Activated B cell treated with CpG ODN at 0.5 μM for 24 hours (primary cell): ENCODE measurements around the gene ROBO2. TPM values are rescaled to one million over a fixed set of nuclear protein-coding genes. Genes with fewer than 3 reads are reported as not detected.
"Not testable (repeated sequence)": the region's sequence is repeated elsewhere in the genome, so short reads cannot be mapped to it uniquely, and the experiment has no call there.

Experiments used
- ATAC-seq: fragments of 200-7000 bp; cut with Tn5 transposase; one replicate; pipeline ENCODE4 v1.10.0; 2021; ENCODE audit warnings: low read depth, mild to moderate bottlenecking, moderate library complexity
- CTCF ChIA-PET: fragments of 350-600 bp; sonication (Branson Sonifier 250); formaldehyde crosslinking; loops from one replicate; lab custom pipeline; 2021; ENCODE audit warnings: antibody characterized with exemption; lab: Charles Lee
- POLR2A ChIA-PET: fragments of 350-600 bp; sonication (Branson Sonifier 250); formaldehyde crosslinking; loops from one replicate; lab custom pipeline; 2021; ENCODE audit warnings: antibody characterized with exemption; lab: Charles Lee
- DNase-seq: peaks from one replicate; pipeline ENCODE4 v3.0.0; 2022
- H3K27ac Mint-ChIP-seq: one replicate; pipeline ENCODE4 v1.8.0; 2020; ENCODE audit warnings: mixed read lengths
- H3K27me3 Mint-ChIP-seq: one replicate; pipeline ENCODE4 v1.8.0; 2021; ENCODE audit warnings: mixed read lengths
- H3K36me3 Mint-ChIP-seq: one replicate; pipeline ENCODE4 v1.8.0; 2021; ENCODE audit warnings: low read depth, mixed read lengths
- H3K4me1 Mint-ChIP-seq: one replicate; pipeline ENCODE4 v1.8.0; 2021; ENCODE audit warnings: mixed read lengths
- H3K4me3 Mint-ChIP-seq: one replicate; pipeline ENCODE4 v1.8.0; 2020; ENCODE audit warnings: mild to moderate bottlenecking, mixed read lengths
- H3K9me3 Mint-ChIP-seq: one replicate; pipeline ENCODE4 v1.8.0; 2020; ENCODE audit warnings: mixed read lengths
- intact Hi-C: fragments of 100-400 bp; cut with micrococcal nuclease; formaldehyde crosslinking; loops from one replicate; pipeline ENCODE4 v1.15.1; 2024
- total RNA-seq: library from RNA; stranded (reverse); gene quantifications from 2 replicates; pipeline ENCODE4 v1.2.3, GENCODE V29; 2022
- TF ChIP-seq, protein P1 (sequence below): fragments of 200-600 bp; IDR thresholded peaks from one replicate; pipeline ENCODE4 v1.8.0; 2022; ENCODE audit warnings: antibody characterized with exemption, mild to moderate bottlenecking

Gene ROBO2
- total RNA-seq, 1 donor from 2014 or later = not detected

DNA sequence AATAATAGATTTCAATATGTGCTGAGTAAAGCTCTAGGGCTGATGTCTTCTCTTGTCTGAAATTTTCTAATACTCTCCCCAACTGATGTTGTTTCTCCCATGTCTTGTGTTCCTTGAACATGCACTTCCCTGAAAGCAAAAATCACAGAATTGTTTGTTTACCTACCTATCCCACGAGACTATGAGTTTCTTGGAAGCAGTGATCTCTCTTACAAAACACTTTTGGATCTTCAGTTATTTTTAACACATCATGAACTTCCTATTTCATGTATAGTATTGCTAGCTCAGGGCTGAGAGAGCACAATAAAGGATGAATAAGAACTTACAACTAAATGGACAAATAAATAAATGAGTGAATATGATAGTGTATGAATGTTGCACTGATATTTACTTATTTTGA lies 365.0 kb downstream of the ROBO2 start:
- Mint-ChIP-seq H3K27me3 (no peaks in the 10 kb centered on the region), H3K27ac (no peak overlapping the region), H3K9me3 (peaks cover 6% of the 10 kb centered on the region), H3K4me3 (no peak overlapping the region), H3K36me3 (no peaks in the 10 kb centered on the region), H3K4me1 (no peaks in the 10 kb centered on the region)
- DNase-seq = no peak
- intact Hi-C loops = no loop called here
- ATAC-seq = no peak
- TF ChIP-seq, protein P1, sequence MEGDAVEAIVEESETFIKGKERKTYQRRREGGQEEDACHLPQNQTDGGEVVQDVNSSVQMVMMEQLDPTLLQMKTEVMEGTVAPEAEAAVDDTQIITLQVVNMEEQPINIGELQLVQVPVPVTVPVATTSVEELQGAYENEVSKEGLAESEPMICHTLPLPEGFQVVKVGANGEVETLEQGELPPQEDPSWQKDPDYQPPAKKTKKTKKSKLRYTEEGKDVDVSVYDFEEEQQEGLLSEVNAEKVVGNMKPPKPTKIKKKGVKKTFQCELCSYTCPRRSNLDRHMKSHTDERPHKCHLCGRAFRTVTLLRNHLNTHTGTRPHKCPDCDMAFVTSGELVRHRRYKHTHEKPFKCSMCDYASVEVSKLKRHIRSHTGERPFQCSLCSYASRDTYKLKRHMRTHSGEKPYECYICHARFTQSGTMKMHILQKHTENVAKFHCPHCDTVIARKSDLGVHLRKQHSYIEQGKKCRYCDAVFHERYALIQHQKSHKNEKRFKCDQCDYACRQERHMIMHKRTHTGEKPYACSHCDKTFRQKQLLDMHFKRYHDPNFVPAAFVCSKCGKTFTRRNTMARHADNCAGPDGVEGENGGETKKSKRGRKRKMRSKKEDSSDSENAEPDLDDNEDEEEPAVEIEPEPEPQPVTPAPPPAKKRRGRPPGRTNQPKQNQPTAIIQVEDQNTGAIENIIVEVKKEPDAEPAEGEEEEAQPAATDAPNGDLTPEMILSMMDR = no peak
- POLR2A ChIA-PET = no interaction called here
- CTCF ChIA-PET = no interaction called here

DNA sequence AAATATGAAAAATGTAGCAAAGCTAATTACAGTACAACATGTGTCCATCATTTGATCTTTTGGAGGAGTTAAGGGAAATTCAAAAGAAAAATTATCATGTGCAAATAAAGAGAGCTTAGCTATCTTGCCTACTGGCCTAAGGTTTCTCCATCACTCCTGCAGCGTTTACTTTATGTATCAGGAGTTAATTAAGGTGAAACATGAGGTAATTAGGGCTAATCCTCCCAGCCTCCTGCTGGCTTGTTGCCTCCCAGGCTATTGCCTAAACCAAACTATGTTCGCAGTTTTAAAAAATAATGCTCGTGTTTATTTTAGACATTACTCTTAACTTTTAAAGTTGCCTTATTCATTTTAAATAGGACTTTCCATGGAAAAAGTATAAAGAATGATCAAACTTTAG lies 367.5 kb downstream of the ROBO2 start:
- Mint-ChIP-seq H3K27me3 (no peaks in the 10 kb centered on the region), H3K9me3 (peaks cover 3% of the 10 kb centered on the region), H3K4me1 (no peaks in the 10 kb centered on the region), H3K4me3 (no peak overlapping the region), H3K36me3 (no peaks in the 10 kb centered on the region), H3K27ac (no peak overlapping the region)
- intact Hi-C loops = no loop called here
- CTCF ChIA-PET = no interaction called here
- no peak for ATAC-seq
- DNase-seq = no peak
- TF ChIP-seq, protein P1 = no peak
- POLR2A ChIA-PET = no interaction called here

DNA sequence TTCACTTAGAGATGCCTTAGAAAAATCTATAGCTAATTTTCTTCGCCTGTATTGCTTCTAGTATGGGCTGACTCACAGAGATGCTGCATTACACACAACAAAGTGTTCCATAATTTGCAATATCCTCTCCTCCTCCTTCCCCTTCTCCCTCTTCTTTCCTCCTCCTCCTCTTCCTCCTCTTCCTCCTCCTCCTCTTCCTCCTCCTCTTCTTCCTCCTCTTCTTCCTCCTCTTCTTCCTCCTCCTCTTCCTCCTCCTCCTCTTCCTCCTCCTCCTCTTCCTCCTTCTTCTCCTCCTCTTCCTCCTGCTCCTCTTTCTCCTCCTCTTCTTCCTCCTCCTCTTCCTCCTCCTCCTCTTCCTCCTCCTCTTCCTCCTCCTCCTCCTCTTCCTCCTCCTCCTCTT lies 370.4 kb downstream of the ROBO2 start:
- POLR2A ChIA-PET, ATAC-seq, H3K27ac Mint-ChIP-seq, H3K4me1 Mint-ChIP-seq, intact Hi-C loops, H3K27me3 Mint-ChIP-seq, CTCF ChIA-PET, H3K36me3 Mint-ChIP-seq, H3K4me3 Mint-ChIP-seq, DNase-seq: not testable (repeated sequence)
- H3K9me3 Mint-ChIP-seq = peaks cover 12% of the 10 kb centered on the region

DNA sequence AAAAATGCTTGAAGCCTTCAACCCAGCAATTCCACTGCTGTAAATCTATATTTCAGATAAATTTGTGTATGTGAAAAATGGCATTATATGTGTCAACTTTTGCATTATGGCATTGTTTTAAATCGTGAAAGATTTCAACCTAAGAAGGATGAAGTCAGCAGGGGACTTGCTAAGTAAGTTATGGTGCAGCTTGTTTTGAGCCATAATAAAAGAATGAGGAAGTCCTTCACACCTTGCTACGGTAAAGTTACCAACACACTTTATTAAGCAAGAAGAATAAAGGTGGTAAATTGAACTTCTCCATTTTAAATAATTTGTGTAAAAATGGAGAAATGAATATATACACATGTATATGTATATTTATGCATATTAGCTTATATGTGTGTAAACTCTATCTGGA lies 371.4 kb downstream of the ROBO2 start:
- ChIA-PET POLR2A (no interaction called here), CTCF (no interaction called here)
- Mint-ChIP-seq H3K4me1 (no peaks in the 10 kb centered on the region), H3K9me3 (peaks cover 12% of the 10 kb centered on the region), H3K27me3 (no peaks in the 10 kb centered on the region), H3K27ac (no peak overlapping the region), H3K36me3 (no peaks in the 10 kb centered on the region), H3K4me3 (no peak overlapping the region)
- intact Hi-C loops = no loop called here
- DNase-seq = no peak
- TF ChIP-seq, protein P1 = no peak
- no peak for ATAC-seq

DNA sequence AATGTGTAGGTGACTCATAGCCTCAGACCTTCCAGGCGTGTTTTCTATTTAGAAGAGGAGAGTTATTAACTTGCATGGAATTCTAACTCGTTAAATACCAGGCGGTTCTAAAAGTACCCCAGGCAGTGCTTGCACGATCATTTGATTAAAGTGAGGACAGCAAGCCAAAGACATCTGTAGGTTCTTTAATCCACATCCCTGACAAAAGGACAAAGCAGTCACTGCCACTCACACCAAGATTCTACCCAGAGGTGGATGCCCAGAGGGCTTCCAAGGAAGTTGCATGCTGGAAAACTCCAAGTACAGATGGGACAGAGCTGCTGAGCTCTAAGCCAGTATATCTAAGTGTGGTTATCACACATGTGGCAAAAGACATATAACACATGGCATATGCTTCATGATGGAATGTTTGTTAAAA lies 372.1 kb downstream of the ROBO2 start:
- Mint-ChIP-seq H3K27me3 (no peaks in the 10 kb centered on the region), H3K9me3 (peaks cover 12% of the 10 kb centered on the region), H3K4me3 (no peak overlapping the region), H3K36me3 (no peaks in the 10 kb centered on the region), H3K4me1 (no peaks in the 10 kb centered on the region), H3K27ac (no peak overlapping the region)
- DNase-seq (no peak), ATAC-seq (no peak)
- ChIA-PET CTCF (no interaction called here), POLR2A (no interaction called here)
- TF ChIP-seq, protein P1 = no peak
- intact Hi-C loops = no loop called here

DNA sequence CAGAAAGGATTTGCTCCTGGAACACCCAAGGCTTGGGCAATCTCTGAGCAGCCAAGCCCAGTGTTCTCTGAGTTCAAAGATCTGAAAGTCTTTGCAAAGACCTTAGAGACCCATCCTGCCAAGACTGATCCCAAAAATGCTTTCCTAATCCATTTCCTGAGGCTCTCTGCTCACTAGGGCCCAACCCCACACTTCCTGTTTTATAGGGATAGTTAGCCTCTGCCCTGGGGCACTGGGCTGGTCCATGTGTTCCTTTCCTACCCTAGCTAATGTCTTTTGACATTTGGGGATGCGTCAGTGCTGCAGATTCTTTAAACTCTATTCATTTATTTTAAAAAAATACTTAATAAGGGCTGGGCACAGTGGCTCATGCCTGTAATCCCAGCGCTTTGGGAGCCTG lies 372.7 kb downstream of the ROBO2 start:
- POLR2A ChIA-PET = no interaction called here
- no peaks in the 10 kb centered on the region for H3K4me1 Mint-ChIP-seq
- ATAC-seq (no peak), DNase-seq (no peak)
- no peak overlapping the region for H3K27ac Mint-ChIP-seq
- intact Hi-C loops = no loop called here
- H3K36me3 Mint-ChIP-seq = no peaks in the 10 kb centered on the region
- peaks cover 12% of the 10 kb centered on the region for H3K9me3 Mint-ChIP-seq
- no peak overlapping the region for H3K4me3 Mint-ChIP-seq
- CTCF ChIA-PET = no interaction called here
- no peaks in the 10 kb centered on the region for H3K27me3 Mint-ChIP-seq
- TF ChIP-seq, protein P1 = no peak
